ENCODE data around the gene SKOR1.

- TF ChIP-seq CTCF (IDR thresholded peaks at IDR 0.05; ENCODE audit: low read length) (no peak), EZH2 (IDR thresholded peaks at IDR 0.05; ENCODE audit: borderline replicate concordance, low read length) (no peak)
Measured at GRCh38 chr15:67855842-67856241, 30.5 kb downstream of the SKOR1 start.

All from OCI-LY1 (cell line).